RKO (cell line): Measurements from ENCODE around the gene SEC16A.
A peak's percentile ranks its signal among the peaks of the same experiment; 100 is the strongest.
"Not testable (repeated sequence)": the region's sequence is repeated elsewhere in the genome, so short reads cannot be mapped to it uniquely, and the experiment has no call there.

Source experiments
- DNase-seq: peaks from one replicate; pipeline ENCODE4 v3.0.0-alpha.2; 2016; ENCODE audit warnings: low spot score

Gene SEC16A

DNA sequence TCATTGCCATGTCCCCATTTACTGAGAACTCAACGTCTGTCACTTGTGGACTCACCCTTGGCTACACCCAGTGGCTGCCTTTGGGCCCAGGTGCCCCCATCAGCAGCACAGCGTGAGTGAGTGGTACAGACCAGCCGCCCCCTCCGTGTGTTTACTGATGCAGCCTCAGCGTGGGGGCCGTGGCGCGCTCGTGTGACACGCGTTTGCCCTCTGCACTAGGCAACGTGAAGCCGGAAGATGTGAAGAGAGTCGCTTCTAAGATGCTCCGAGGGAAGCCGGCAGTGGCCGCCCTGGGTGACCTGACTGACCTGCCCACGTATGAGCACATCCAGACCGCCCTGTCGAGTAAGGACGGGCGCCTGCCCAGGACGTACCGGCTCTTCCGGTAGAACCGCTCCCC is 60.0 kb downstream of the SEC16A start:
- DNase-seq: no peak

DNA sequence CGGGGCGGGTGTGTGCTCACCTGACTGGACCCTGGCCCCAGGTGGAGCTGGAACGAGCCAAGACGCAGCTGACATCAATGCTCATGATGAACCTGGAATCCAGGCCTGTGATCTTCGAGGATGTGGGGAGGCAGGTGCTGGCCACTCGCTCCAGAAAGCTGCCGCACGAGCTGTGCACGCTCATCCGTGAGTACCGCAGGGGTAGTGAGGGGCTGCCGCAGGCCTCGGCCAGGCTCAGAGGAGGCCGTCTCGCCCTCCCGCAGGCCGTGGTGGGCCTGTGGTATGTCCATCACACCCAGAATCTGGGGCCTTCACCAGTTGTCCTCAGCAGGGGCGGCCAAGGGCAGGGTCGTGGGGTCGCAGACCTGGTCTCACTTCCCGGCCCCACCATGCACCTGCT is 61.0 kb downstream of the SEC16A start:
- no peak for DNase-seq

DNA sequence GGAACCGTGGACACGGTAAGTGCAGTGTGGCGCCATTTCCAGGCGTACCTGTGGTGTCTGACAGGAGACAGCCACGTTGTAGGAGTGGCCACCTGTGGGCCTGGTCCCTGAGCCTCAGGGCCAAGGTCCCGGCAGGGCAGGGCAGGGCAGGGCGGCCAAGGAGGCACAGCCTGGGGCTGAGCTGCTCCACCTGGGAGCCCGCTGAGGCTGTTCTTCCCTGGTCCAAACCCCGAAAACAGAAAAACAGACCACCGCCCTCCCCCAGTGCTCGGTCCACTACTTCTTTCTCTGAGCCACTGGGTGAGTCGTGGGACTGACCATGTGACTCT is 63.8 kb downstream of the SEC16A start:
- no peak for DNase-seq

DNA sequence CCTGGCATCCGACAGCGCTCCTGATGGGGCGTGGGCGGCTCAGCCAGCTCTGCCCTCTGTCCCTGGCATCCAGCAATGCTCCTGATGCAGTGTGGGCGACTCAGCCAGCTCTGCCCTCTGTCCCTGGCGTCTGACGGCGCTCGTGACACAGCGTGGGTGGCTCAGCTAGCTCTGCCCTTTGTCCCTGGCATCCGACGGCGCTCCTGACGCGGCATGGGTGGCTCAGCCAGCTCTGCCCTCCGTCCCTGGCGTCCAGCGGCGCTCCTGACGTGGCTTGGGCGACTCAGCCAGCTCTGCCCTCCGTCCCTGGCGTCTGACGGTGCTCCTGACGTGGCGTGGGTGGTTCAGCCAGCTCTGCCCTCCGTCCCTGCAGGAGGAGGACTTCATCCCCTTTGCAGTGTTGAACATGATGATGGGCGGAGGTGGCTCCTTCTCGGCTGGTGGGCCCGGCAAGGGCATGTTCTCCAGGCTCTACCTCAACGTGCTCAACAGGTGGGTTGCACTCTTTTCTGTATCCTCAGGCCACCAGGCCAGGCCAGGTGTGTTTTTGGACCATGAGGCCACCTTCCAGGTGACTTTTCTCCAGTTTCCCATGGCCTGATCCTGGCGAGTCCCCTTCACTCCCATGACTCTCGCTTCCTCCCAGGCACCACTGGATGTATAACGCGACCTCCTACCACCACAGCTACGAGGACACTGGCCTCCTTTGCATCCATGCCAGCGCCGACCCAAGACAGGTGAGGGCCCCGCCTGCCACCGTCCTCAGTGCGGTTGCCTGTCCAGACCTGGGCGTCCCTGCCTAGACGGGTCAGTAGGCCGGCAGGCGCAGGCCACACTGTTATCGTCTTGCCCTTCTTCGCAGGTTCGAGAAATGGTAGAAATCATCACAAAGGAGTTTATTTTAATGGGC is 64.4 kb downstream of the SEC16A start:
- DNase-seq: no peak

DNA sequence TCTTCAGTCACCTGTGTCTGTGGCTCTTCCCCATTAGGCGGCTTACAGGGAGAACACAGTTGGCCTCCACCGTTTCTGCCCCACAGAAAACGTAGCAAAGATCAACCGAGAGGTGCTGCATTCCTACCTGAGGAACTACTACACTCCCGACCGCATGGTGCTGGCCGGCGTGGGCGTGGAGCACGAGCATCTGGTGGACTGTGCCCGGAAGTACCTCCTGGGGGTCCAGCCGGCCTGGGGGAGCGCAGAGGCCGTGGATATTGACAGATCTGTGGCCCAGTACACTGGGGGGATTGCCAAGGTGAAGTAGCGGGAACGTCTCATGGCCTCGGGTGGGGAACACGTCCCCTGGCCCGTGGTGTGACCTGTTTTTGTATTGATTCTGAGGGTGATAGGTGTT is 65.9 kb downstream of the SEC16A start:
- no peak for DNase-seq

DNA sequence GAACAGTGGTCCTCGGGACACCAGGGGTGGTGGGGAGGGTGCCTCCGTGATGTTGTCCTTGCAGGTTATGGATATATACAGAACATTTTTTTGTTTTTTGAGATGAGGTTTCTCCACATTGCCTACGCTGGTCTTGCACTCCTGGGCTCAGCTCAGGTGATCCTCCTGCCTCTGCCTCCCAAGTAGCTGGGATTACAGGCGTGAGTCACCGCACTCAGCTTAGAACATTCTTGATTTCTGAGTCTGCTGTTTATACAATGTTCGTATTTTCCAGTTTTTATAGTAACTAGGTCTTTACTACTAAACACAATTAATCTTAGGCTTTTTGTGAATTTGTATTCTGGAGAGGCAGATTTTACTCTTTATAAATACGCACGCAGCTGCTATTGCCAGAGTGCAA is 66.4 kb downstream of the SEC16A start:
- DNase-seq: no peak

DNA sequence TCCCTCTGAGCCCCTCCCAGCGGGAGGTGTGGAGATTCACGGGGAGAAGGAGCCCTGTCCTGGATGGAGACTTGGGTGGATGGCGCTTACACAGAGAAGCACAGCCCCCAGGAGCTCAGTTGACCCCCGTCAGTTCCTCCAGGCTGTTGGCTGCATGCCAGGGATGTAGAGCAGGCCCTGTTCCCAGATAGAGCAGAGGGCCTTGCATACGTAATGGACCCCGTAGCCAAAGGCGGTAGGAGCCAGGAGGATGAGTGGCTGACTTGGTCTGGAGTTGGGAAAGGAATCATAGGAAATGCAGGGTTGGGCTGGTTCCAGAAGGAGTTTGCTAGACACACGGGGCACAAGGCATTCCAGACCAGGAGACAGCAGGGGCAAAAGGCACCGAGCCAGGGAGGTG is 69.9 kb downstream of the SEC16A start:
- DNase-seq: no peak

DNA sequence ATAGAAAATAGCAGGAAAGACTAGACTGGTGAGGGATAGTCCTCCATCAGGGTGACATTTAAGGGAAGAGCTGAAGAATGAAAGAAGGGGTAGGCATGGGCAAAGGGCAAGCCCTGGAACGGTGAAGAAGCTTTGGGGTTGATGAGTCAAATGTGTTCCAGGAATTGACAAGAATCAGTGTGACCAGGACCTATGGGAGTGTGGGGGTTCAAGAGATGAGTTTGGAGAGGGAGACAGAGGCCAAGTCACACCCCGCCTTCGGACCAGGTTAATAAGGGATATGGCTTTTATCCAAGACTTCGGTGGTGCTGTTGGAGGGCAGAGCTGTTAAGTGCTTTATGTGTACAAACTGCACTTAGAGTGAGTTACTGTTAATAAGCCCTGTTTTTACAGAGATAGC is 71.5 kb downstream of the SEC16A start:
- DNase-seq: peak; percentile 75

DNA sequence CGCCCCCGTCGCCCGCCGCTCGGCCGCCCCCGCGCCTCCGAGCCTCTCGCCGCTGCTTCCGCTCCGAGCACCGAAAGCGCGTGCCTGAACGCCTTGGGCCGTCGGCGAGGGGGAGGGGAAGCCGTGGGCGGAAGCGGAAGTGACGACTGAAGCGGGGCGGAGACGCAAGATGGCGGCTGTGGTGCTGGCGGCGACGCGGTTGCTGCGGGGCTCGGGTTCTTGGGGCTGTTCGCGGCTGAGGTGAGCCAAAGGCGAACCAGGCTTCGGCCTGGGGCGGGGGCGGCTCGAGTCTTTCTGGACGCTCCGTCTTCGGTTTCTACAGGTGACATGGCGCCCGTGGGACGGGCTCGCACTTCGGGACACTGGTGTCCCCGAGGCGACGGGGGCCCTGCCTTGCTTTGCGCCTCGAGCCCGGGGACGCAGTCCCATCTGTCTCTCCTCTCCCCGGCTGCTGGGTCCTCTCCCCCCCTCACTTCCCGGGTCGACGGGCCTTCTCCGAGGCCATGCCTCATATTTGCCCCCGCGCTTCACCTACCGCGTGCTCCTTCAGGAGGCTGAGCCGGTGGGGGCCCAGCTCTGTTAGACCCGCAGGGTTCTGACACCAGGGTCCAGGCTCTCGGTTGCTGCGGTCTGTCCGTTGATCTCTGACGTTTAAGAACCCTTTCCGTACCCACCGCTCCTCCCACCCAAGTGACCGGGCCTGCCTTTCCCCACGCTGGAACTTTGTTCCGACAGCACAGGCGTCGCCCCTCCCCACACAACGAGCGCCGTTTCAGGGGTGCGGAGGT is 72.1 kb downstream of the SEC16A start, which contains the start of the genes ENTR1 and PMPCA:
ENTR1 (minus strand) TSS at position 115 of the 788 bp plus-strand sequence. CDS start 217 bp downstream, outside the sequence.
PMPCA (plus strand) TSS at position 159 of the 788 bp plus-strand sequence; CDS start at position 170, 11 bp downstream.
- peak; percentile 97 for DNase-seq

DNA sequence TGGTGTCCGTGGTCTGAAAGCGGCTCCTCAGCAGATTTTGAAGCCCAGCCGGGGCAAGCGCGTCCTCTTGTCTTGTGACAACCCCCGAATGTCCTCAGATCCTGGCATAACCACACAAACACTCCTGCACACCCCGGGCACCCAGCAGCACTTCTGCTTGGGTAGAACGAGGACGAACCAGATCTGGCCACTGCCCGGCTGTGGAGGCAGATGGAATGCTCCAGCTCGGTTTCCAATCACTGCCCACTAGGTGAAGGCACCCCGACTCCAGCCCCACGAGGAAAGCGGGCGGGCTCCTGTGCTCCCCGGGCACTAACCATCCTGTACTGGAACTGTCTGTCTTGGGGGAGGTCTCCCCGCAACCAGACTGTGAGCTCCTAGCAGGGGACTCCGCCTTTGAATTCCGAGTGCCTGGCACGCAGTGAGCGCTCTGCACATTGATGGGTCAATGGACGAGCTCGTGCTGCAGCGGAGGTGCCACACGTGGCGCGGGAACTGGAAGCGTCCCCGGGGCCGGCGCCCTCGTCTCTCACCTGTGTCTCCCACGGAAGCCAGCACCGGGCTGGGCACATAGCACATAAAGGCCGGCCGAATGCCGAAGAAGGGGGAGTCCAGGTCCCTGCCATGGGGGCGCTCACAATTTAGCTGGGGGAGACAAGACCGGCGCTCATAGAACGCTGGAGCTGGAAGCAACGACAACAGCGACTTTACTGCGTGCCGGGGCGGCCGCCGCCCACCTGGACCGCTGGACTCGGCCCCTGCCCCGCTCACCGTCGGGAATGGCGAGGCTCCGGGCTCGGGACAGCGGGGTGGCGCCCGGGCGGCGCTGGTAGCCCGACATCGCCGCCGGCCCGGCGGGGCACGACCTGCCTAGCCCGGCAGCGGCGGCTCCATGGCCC is 73.0 kb downstream of the SEC16A start:
- DNase-seq: peak; percentile 77

DNA sequence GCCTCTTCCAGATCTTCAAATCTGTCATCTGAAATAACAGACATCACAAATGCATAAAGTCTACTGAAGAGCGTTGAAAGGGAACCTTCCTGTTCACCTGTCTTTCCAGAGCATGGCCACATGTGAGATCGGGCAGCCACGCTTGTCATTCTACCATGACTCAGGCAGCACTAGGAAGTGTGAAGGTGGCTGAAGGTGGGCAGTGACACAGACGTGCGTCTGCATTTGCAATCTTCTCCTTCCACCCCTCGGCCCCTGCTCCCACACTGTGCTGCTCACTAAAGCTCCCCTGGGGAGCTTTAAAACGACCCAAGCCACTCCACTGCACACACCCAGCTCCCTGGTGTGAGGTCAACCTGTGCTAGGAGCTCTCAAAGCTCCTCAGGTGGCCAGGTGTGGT is 74.9 kb downstream of the SEC16A start:
- no peak for DNase-seq

DNA sequence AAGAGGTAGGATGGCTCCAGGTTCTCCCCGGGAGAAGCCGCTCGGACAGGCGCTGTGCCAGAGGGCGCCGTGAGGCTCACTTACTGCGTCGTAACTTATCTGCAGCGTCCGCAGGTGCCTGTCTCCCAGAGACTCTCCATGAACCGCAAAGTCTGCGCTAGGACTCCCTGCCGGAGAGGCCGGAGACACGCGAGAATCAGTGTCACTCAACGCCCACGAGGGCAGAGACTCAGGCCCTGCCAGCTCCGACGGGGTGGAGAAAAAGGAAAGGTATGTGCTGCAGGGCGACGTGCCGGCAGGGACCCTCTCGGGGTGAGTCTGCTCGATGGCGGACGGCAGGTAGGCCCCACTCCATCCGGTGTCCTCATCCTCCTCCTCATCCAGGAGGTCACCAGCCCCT is 75.8 kb downstream of the SEC16A start:
- DNase-seq: not testable (repeated sequence)

DNA sequence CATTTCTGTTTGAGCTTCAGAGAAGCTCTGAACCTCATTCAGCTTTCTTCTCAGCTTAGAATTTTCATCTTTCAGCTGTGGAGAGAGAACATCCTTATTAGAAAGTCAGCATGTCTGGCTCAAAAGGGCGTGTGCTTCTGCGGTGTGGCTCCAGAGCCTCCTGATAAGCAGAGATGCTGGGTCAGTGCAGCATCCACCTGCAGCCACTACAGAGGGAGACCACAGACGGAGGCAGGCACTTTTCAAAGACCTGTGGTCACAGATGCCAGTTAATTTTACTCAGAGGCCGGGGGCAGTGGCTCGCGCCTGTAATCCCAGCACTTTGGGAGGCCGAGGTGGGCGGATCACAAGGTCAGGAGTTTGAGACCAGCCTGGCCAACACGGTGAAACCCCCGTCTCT is 76.9 kb downstream of the SEC16A start:
- DNase-seq: not testable (repeated sequence)

DNA sequence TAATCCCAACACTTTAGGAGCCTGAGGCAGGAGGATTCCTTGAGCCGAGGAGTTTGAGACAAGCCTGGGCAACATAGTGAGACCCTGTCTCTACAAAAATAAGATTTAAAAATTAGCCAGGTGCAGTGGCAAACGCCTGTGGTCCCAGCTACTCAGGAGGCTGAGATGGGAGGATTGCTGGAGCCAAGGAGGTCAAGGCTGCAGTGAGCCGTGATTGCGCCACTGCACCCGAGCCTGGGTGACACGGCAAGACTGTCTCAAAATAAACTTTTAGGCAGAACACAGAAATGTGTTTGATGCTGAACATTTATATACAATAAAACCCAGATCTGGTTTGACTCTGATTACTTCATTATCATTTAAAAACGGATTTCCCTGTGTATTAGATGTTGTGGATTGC is 77.4 kb downstream of the SEC16A start:
- DNase-seq: no peak

DNA sequence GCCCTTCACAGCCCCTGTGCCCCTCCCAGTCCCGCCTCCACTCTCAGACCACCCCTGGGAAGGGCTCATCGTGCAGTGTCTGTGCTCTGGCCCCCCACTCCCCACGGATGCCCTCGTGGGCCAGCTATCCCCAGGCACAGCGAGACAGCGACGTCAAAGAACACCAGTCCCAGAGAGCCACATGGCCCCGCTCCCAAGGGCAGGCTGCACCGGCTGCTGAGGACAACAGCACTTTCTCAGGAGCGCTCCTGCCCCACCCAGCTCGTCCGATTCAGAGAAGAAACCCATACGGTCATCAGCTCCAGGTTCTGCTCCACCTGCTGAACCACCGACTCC is 78.1 kb downstream of the SEC16A start:
- no peak for DNase-seq

DNA sequence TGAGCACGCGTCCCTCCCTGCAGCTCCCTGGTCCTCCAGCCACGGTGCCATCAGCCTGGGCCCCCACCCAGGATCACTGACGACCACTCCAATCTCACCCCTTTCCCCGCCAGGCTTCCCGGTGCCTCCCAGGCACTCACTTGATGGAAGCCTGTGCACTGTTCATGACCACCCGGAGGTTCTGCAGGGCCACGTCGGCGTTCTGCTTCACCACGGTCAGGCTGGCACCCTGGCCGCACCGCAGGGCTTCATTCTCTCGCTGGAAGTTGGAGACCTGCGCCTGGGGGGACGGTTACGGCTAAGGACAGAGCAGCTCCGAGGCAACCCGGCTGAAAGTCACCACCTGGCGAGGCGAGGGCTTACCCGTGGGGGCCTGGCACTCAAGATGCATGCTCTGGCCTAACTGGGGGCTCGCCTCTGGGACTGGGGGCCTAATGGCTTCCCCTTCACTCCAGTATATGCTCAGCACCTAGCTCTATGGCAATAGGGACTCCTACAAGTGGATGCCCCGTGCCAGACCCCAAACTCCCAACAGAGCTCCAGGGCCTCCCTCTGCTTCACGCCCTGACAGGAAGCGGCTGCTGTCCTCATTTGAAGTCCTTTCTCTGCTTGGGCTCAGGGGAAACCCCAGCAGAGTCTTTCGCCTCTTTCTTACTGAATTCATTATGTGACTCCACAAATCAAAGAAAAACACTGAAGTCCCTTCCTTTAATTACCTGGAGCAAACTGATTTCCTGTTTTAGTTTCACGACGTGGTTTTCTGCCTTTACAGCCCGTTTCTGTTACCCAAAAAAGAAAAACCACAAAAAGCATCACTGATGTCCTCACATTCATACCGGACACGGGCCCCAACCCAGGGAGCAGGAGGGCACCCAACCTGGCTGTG is 78.7 kb downstream of the SEC16A start:
- DNase-seq: no peak

DNA sequence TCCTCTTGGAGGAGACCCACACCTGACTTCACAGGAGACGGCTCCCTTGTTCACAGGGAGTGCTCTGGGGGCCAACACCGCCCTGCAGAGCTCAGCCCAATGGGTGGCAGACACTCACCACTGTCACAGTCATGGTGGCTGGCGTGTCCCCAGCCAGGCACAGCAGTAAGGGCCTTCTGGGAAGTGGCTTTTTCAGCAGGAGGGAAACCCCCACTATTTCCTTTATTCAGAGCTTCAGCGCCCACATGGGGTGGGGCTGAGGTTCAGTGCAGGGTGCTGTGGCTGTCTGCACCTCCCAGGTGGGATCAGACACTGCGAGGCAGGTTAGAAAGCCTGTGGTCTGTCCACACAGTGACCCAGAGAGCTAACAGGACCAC is 79.3 kb downstream of the SEC16A start:
- DNase-seq: no peak

DNA sequence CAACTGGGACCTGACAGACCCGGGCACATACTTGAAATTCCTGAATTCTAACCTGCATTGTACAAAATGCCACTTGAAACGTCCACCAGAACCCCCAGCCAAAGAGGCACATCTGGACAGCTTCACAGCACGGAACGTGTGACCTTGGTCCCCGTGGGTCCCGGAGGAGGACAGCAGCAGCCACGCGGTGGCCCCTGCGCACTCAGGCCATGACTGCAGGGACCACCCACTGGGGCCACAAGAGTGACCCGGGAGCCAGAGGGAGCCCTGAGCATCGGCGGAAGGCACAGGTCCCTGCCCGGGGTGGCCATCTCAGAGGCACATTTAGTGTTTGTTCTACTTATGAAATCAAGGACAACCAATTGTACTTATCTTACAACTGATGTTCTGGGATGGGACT is 80.8 kb downstream of the SEC16A start:
- DNase-seq: no peak

DNA sequence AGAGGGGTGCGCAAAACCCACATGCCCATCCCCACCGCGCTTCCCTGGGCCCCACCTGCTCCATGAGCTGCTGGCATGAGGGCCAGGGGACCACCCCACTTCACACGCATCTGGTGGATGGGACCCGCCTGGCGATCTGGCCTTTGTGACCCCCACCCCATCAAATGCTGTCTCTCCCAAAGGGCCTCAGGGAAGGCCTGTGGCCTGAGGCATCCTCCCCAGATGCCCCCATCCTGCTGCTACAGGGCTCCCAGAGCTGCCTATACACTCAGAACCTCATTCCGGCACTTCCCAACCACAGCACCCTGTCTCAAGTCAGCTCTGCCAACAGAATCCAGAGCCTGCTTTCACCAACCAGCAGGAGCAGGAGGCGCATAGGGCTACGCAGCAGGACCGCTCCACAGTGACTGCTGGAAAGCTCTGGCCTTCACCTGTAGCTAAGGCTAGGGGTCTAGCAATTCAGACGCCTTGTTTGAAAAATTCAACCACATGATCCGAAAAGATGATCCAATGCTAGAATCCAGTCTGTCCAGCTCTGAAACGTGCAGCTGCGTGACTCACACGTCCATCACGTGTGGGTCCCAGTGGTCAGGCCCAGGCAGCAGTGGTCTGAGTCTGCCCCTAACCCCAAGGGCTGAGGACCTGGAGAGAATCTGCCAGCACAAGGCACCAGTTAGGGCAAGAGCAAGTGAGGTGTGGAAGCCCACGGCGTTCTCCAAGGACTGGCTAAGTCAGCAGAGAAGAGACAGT is 81.5 kb downstream of the SEC16A start:
- DNase-seq: no peak

DNA sequence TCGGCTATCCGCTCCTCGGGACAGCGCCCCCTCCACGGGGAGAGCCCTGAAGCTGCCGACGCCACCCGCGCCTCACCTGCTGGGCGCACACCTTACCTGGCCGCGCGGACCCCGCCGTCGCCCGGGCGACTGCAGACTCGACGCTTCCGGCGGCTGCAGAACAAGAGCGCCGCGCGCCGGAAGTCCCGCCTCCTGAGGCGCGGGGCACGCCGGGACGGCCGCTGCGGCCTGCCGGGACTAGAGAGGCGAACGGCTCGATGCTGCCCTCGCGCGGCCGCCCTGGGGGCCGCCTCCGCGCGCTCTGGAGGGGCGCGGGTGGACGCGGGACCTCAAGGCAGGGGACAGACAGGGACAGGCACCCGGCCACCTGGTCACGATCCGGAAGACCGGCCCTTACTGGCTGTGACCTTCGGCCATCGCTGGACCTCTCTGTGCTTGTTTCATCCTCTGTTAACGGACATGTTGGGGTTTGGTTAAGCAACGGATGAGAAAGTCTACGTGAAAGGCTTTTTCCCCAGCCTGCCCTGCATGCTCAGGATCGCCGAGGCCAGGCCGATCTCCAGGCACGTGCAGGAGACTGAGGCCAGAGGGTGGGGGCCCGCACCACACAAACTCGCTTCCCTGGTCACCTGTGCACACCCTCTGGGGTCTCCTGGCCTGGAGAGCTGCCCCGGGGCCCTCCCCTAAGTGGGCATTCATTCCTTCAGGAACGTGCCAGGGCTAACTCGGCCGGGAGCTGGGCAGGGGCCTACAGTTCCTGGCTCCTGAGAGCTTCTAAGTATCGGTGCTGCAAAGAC is 82.6 kb downstream of the SEC16A start, which contains the start of gene SNAPC4:
SNAPC4 (minus strand) TSS at position 133 of the 797 bp plus-strand sequence. CDS start 1,742 bp downstream, outside the sequence.
- peak; percentile 95 for DNase-seq
